CD4-positive, alpha-beta T cell treated with Interleukin-15 for 4 hours (primary cell): ENCODE measurements around the gene NR2F2.
"Not testable (repeated sequence)": the region's sequence is repeated elsewhere in the genome, so short reads cannot be mapped to it uniquely, and the experiment has no call there.

Experiments used
- DNase-seq: peaks from one replicate; pipeline ENCODE4 v3.0.0-alpha.2; 2020; ENCODE audit warnings: low spot score

NR2F2 gene

DNA sequence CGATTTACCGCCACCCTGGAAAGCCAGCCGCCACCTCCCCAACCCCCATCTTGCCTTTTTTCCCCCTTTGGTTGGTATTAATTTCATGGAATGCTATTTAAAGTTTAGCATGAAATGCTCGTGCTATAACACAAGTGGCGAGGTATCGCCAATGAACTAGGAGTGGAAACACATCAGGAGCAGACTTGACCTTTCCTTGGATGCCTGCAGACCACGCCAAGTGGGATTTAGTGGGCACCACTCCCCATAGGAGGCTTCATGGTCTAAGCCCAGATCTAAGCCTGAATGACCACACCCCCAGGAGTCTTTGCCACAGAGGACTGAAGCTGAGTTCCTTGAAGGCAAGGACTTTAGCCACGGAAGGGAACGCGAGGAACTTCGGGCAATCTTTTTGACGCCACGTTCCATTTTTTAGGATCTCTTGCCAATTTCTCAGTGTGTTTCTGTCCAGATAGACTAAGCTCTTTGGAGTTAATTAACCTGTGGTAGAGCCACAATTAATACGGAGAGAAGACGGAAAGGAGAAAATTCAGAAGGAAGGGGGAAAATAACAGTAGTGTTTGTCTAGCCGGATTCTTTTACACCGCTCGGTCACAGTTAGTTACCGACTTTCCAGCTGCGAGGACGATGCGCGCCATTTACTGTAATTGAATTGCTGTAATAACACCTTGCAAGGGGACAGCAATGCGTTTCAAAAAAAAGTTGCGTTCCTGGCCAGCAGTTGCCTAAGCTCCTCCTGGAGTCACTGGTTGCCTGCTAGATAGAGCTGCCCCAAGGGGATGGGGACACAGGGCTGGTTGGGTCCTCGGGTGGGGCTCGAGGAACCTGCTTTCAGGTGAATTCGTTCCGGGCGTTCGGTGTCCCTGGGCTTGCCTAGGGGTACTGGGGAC is 37.1 kb downstream of the NR2F2 start:
- no peak for DNase-seq

- no peak for DNase-seq
These were observed 38.9 kb downstream of the NR2F2 start for GRCh38 chr15:96369351-96369750.

DNA sequence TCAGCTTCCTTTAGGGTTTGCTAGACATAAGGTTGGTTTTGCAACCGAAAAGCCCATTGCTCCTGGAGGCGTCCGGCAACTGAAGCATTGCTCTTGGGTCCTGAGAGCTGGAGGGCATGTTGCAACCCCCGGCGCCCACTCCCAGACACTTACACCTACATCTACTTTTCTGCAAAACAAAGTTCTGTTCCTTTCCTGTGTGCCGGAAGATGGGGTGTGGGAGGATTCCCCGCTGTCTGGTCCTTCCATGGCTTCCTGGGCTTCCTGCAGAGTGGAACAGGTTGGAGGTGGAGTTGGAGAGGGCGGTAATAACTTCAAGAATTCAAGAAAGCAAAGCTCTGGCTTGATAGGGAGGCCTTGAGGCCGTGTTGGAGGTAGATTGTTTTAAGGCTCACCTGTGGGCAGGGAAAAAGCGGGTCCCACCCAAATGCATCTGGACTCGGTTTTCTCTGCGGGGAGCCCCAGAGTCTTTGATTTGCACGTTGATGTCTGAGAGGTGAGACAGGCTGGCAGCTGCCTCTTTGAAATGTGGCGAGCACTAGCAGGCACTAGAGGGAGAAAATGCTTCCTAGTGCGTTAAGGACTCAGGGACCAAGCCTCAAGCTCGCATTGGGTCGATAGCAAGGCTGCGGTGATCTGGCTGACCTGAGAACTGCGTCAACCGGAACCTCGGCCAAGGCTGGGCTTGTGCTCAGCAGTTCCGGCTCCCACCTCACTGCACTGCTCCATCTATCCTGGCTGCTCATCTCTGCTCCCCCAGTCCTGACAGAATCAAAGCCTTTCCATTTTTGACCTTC is 39.5 kb downstream of the NR2F2 start:
- DNase-seq, result no peak

DNA sequence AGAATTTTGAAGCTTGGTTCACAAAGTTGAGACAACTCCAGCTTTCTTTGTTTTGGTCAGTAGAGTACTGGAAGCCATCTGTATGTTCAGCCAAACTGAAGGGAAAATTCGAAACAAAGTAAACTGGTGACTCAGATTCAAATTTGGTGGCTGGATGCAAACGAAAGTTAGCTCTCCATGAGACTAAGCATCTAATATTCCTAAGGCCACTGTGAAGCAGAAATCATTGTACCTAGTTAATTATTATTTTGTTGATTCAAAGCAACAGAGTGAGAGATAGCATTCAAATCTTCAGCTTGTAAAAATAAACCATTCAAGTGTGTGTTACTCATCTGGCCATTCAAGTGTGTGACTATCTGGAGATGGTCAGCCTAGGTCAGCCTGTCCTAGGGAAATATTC is 42.1 kb downstream of the NR2F2 start:
- DNase-seq, result no peak

DNA sequence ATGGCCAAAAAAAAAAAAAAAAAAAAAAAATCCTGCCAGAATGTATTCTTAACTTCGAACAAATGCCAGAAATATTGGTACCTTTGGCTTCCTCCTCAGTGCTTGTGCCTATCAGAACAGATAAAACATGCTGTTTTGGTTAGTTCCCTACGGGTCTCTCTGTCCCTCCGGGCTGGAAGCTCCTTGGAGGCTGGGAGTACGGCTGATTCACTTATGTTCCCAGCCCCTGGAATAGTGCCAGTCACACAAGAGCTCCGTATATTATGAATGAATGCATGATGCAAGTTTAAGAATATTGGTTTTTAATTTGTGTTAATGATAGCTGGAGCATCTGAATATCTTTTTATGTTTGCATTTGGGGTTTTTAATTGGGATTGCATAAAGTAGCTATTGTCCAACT is 44.0 kb downstream of the NR2F2 start:
- no peak for DNase-seq

DNA sequence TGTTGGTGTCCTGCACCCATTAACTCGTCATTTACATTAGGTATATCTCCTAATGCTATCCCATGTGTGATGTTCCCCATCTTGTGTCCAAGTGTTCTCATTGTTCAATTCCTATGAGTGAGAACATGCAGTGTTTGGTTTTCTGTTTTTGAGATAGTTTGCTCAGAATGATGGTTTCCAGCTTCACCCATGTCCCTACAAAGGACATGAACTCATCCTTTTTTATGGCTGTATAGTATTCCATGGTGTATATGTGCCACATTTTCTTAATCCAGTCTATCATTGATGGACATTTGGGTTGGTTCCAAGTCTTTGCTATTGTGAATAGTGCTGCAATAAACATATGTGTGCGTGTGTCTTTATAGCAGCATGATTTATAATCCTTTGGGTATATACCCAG is 49.1 kb downstream of the NR2F2 start:
- DNase-seq, result not testable (repeated sequence)

DNA sequence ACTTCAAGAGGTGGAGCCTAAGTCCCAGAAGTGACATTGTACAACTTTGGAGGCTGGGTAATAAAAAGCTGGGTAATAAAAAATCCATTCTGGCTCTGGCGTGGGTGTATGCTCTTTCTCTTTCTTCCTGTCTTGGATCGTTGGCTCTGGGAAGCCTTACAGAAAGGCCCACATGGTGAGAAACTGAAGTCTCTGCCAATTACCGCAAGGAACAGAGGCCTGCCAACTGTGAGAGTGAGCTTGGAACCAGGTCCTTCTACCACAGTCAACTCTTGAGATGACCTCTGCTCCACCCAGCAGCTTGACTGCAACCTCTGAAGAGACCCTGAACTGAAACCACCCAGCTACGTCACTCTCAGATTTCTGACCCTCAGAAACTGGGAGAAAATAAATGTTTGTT is 51.0 kb downstream of the NR2F2 start:
- DNase-seq, result no peak

GRCh38 chr15:96385195-96385594 is 54.7 kb downstream of the NR2F2 start:
- DNase-seq, result no peak

- no peak for DNase-seq
These were observed 58.2 kb downstream of the NR2F2 start for GRCh38 chr15:96388673-96389072.
